Measurements from ENCODE around the gene SHKBP1.

- TF ChIP-seq POLR2A (IDR thresholded peaks at IDR 0.05) = no peak
- TF ChIP-seq, protein P1, sequence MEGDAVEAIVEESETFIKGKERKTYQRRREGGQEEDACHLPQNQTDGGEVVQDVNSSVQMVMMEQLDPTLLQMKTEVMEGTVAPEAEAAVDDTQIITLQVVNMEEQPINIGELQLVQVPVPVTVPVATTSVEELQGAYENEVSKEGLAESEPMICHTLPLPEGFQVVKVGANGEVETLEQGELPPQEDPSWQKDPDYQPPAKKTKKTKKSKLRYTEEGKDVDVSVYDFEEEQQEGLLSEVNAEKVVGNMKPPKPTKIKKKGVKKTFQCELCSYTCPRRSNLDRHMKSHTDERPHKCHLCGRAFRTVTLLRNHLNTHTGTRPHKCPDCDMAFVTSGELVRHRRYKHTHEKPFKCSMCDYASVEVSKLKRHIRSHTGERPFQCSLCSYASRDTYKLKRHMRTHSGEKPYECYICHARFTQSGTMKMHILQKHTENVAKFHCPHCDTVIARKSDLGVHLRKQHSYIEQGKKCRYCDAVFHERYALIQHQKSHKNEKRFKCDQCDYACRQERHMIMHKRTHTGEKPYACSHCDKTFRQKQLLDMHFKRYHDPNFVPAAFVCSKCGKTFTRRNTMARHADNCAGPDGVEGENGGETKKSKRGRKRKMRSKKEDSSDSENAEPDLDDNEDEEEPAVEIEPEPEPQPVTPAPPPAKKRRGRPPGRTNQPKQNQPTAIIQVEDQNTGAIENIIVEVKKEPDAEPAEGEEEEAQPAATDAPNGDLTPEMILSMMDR (IDR thresholded peaks at IDR 0.05) = no peak
Measured at GRCh38 chr19:40584007-40584406, 7.3 kb downstream of the SHKBP1 start.
